GM23338 (cell line): ENCODE data around the gene SYNPO.

ENCODE experiments used
- CREB1 ChIP-seq: fragments of 250-450 bp; sonication (Bioruptor Pico); IDR thresholded peaks from 2 replicates; pipeline ENCODE4 v1.5.0; 2020; ENCODE audit warnings: low read depth, mild to moderate bottlenecking, moderate library complexity
- CTCF ChIP-seq, 2 experiments: fragments of 200-600 bp in 1 of 2; sonication (generic) in 1 of 2; conservative IDR thresholded peaks; 2 replicates each; pipeline versions ENCODE4 v1.5.1 to v1.6.1; 2016 to 2017; ENCODE audit warnings: antibody characterized with exemption in 2 of 2, low read depth in 2 of 2, mild to moderate bottlenecking in 2 of 2, moderate library complexity in 1 of 2
- ETS1 ChIP-seq: IDR thresholded peaks from 2 replicates; pipeline ENCODE4 v1.6.1; 2016; ENCODE audit warnings: antibody characterized with exemption
- EZH2 ChIP-seq: fragments of 200-600 bp; sonication (generic); IDR thresholded peaks from one replicate; pipeline ENCODE4 v1.8.0; 2017; ENCODE audit warnings: antibody characterized with exemption, mild to moderate bottlenecking, low read depth; ENCODE audit not compliant: unreplicated experiment
- EZH2phosphoT487 ChIP-seq: fragments of 200-600 bp; sonication (generic); IDR thresholded peaks from one replicate; pipeline ENCODE4 v1.8.1; 2018; ENCODE audit warnings: antibody characterized with exemption; ENCODE audit not compliant: unreplicated experiment
- JUNB ChIP-seq: IDR thresholded peaks from one replicate; pipeline ENCODE4 v1.6.1; 2016; ENCODE audit warnings: antibody characterized with exemption; ENCODE audit not compliant: unreplicated experiment
- NANOG ChIP-seq: IDR thresholded peaks from 2 replicates; pipeline ENCODE4 v1.6.1; 2016; ENCODE audit warnings: antibody characterized with exemption, borderline replicate concordance
- POLR2AphosphoS5 ChIP-seq: IDR thresholded peaks from 2 replicates; pipeline ENCODE4 v1.6.1; 2016; ENCODE audit warnings: antibody characterized with exemption, low read depth
- REST ChIP-seq: IDR thresholded peaks from one replicate; pipeline ENCODE4 v1.6.1; 2018; ENCODE audit warnings: antibody characterized with exemption; ENCODE audit not compliant: unreplicated experiment
- ZNF331 ChIP-seq: fragments of 250-450 bp; sonication (Bioruptor Pico); IDR thresholded peaks from 2 replicates; pipeline ENCODE4 v1.5.0; 2020; ENCODE audit warnings: low read depth, mild to moderate bottlenecking, moderate library complexity
- ZNF462 ChIP-seq: fragments of 250-450 bp; sonication (Bioruptor Pico); IDR thresholded peaks from 2 replicates; pipeline ENCODE4 v1.5.0; 2020; ENCODE audit warnings: mild to moderate bottlenecking, moderate library complexity

- TF ChIP-seq CTCF (conservative IDR thresholded peaks at IDR 0.05; ENCODE audit: low read depth in 2 of 2) (no peak), JUNB (no peak), POLR2AphosphoS5 (no peak), CREB1 (CRISPR knock-in tag) (no peak), EZH2 (no peak), ETS1 (no peak), ZNF331 (no peak), REST (no peak), NANOG (no peak), EZH2phosphoT487 (no peak), ZNF462 (CRISPR knock-in tag) (no peak)
Measured at GRCh38 chr5:150612405-150612804, 28.1 kb upstream of the SYNPO start.
